Upper lobe of left lung (tissue), 4 donors: Measurements from ENCODE around the gene P3H2.

Source experiments
- EP300 ChIP-seq, 4 donors: sonication (generic); formaldehyde crosslinking; IDR thresholded peaks; one replicate each; pipeline ENCODE4 v1.5.1; 2017; ENCODE audit warnings: antibody characterized with exemption in 4 of 4, control low read depth in 2 of 4
- POLR2A ChIP-seq, 4 donors: fragments of 450-650 bp; IDR thresholded peaks; one replicate each; pipeline ENCODE4 v1.5.1; 2016 to 2017; ENCODE audit warnings: antibody characterized with exemption in 4 of 4, mild to moderate bottlenecking in 2 of 4
- TF ChIP-seq, protein P1 (sequence below), 6 experiments: fragments of 450-650 bp in 4 of 6; fragments of 200-600 bp in 2 of 6; sonication (generic) in 2 of 6; IDR thresholded peaks; one replicate each; pipeline ENCODE4 v1.5.1; 2016 to 2019; ENCODE audit warnings: antibody characterized with exemption in 6 of 6

DNA sequence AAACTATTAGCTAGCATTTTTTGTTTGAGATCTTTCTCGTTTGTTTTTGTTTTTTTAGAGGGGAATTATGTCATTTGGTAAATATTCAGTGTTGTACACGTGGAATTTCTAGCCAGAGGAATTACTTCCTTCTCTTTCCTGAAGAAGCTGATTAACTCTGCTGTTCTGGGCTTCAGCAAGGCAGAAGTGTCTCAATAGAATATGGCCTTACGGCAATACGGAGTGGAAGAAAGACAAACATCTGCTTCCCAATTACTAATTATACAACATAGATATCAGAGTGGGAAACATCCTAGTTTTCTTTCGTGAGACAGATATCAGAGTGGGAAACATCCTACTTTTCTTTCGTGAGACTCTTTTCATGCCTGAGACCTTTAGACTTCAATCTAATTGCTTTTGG is 11.9 kb downstream of the P3H2 start:
- TF ChIP-seq, protein P1, sequence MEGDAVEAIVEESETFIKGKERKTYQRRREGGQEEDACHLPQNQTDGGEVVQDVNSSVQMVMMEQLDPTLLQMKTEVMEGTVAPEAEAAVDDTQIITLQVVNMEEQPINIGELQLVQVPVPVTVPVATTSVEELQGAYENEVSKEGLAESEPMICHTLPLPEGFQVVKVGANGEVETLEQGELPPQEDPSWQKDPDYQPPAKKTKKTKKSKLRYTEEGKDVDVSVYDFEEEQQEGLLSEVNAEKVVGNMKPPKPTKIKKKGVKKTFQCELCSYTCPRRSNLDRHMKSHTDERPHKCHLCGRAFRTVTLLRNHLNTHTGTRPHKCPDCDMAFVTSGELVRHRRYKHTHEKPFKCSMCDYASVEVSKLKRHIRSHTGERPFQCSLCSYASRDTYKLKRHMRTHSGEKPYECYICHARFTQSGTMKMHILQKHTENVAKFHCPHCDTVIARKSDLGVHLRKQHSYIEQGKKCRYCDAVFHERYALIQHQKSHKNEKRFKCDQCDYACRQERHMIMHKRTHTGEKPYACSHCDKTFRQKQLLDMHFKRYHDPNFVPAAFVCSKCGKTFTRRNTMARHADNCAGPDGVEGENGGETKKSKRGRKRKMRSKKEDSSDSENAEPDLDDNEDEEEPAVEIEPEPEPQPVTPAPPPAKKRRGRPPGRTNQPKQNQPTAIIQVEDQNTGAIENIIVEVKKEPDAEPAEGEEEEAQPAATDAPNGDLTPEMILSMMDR (IDR thresholded peaks at IDR 0.05) = no peak
- no peak for TF ChIP-seq POLR2A (IDR thresholded peaks at IDR 0.05)
- TF ChIP-seq EP300 (IDR thresholded peaks at IDR 0.05) = no peak
